Left renal pelvis (tissue), 4 donors: ENCODE data around the gene KLHDC8A. TPM values are rescaled to one million over a fixed set of nuclear protein-coding genes. Genes with fewer than 3 reads are reported as not detected.

Source experiments
- DNase-seq, 4 donors: peaks; one replicate each; pipeline ENCODE4 v3.0.0-alpha.2; 2013; ENCODE audit warnings: low read depth in 4 of 4, low spot score in 3 of 4
- polyA plus RNA-seq, 4 donors: library from polyadenylated mRNA; unstranded; fragments of 120-200 nt; gene quantifications; one replicate each; pipeline ENCODE4 v1.2.1, GENCODE V29; 2013; ENCODE audit not compliant: insufficient read length in 4 of 4

KLHDC8A gene
- polyA plus RNA-seq, 4 donors: 1.6 to 8.5 (median 2.1) TPM

DNA sequence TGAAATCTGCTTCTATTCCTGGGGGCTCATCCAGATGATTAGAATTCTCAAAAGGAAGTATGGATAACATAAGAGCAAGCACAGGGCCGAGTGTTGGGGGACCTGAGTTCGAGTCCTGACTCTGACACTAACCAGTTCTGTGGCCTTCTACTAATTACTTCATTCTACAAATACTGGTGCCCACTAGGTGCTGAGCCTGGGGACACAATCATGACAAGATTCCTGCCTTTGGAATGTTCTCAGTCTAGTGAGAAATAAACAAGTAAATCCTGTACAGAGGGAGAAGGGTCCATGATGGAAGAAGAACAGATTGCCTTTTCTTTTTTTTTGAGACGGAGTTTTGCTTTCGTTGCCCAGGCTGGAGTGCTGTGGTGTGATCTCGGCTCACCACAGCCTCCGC, 32.9 kb downstream of the KLHDC8A start:
- DNase-seq: no peak

DNA sequence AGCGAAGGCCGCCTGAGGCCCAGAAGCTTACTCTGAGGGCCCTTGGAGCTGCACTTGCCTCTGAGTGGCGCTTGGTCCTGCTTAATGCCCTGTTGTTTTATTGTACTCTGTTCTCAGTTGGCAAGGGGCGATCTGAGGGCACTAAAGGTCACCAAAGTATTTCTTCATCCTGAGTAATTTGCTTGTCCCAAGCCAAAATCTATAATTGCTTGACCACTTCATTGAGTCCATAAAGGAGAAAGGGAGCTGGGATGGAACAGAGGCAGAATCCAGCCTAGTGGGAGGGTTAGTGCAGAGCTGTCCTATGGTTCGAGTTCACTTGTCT, 34.8 kb downstream of the KLHDC8A start:
- no peak for DNase-seq

DNA sequence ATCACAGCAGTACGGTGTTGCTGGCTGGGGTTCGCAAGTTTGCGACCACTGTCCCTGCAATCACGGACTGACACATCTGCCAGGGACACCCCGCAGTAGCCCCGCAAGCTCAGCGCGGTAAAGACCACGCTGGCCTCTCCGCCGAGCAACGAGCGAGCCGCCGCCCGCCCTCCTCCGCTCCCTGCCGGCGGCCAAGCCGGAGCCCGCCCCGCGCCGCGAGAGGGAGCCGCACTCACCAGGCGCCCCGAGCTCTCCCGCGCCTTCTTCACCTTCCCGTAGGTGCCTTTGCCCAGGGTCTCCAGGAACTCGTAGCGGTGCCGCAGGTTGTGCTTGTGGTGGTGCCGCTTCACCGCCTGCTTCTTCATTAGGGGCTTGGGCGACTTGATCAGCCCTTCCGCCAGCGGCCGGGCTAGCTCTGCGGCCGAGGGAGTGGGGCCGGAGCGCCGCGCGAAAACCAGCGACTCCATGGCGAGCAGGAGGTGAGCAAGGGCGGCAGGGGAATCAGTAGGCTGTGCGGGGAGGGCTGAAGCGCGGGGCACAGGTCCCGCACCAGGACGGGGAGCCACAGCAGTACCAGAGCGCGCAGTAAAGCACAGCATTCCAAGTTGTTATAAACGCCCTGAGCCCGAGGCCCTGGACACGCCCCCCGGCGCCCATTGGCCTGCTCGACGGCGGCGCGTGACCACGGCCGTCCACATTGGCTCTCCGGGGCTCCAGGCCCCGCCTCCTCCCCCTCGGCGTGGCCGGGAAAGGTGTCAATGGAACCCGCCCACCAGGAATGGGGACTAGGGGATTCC, 35.4 kb downstream of the KLHDC8A start, which contains the start of gene NUAK2:
Gene NUAK2, minus strand, starts transcription at position 584 of the 797 bp plus-strand sequence. Its CDS starts 117 bp downstream, at position 467.
- DNase-seq: peak; percentile 70 to 80 (median 78)

DNA sequence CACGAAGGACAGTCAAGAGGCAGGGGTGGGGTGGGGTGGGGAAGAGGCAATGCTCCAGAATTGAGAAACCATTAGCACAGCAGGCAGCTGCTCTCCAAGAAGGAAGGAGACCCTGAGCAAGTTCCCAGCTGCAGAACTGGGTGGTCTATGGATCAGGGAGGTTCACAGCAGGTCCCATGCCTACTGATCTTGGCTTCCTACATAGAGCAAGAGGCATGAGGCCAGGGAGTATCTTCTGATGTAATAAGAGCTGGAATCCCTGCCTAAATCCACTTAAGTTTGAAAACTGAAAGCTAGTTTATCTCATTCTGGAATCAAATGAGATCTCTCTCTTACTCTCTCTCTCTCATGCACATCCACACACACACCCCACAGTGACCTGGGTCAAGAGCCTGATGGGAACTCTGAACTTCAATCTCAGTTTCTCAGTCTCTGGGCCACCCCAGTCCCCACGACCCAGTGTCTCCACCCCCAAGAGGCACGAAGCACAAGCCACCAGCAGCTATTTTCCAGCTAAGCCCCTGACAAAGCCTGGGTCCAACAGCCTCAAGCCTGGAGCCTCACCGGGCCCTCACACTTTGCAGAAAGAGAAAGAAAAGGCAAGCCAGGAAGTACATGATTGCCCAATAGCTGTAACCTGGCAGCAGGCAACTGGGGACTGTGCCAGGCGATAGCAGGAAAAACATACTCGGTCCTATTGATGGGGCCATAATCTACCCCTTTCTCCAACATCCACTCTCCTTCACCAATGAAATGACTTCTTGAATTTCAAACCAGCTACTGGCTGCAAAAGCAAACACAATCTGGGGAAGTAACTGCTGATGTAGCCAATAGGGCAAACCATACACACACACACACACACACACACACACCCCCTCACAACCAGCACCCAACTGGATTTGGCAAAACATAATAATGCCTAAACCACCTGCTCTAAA, 37.4 kb downstream of the KLHDC8A start:
- no peak for DNase-seq

DNA sequence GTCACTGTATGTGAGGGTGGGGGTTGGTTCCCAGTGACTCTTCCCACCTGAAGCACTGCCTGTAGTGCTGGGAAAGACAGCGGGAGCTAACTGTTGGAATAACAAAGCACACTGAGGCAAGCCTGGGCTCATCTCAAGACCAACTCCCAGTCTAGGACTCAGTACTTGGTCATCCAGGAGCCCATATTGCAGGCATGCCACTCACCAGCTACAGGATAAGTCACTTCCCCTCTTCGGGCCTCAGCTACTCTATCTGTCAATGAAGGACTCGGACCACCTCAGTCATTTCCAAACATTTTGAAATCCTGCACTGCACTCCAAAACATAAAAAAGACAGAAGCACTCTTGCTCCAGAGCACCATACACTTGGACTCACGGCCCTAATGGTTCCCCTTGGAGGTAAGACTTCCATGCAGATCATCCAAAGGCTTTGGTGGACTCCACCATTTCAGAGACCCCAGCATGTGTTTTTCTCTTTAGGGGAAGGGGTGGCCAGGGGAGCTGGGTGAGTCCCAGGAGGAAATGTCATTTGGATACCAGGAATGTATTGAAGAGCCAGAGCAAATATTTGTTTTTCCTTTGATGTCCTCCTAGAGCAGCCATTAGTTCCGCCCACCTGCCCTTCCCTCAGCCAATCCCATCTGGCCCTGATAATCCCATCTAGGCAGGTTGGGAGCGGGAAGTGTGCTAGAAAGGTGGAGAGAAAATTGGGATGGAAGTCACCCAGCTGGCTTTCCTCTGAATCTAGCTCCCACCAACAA, 38.3 kb downstream of the KLHDC8A start:
- no peak for DNase-seq

DNA sequence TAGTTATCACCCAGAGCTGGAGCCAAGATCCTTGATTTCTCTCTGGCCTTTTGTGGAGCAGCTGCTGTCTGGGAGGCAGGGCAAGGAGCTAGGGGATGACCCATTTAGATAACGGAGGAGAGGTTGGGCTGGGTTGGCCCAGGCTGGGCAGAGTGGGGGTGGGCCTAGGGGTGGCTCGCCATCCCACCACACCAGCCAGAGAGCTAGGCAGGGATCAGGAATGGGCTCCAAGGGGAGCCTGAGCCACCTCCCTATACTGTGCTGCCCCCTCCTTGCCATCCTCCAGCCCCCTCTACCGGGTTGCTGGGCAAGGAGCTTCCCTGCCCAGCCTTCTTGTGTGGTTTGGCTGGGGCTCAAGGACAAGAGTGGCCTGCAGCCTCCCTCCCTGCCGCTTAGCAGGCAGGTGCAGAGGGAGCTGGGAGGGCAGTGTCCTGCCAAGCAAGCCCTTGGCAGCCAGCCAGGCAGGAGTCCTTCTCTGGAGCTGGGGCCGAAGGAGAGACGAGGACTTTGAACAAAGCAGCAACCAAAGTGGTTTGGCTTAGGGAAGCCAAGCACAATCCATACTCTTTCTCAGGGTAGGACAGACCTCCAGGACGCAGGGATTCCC, 39.3 kb downstream of the KLHDC8A start:
- DNase-seq: peak in 3 of 4 donors; percentile 48 to 60 (median 51)

DNA sequence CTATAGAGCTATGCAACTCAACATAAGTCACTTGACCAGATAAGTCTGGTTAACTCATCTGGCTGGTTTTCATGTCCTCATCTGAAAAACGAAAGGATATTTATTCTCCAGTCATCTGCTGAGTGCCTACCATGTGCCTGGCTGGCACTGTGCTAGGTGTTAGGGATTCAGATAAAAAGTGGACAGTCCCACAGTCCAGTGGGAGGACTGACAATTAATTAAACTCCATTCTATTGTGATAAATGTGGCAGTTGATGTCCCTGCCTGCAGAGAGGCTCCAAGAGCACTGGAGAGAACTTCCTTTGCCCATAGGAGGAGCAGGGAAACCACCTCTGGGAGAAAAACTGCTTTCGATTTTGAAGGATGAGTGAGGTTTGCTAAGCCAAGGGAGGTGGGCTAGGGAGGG, 40.6 kb downstream of the KLHDC8A start:
- DNase-seq: no peak

DNA sequence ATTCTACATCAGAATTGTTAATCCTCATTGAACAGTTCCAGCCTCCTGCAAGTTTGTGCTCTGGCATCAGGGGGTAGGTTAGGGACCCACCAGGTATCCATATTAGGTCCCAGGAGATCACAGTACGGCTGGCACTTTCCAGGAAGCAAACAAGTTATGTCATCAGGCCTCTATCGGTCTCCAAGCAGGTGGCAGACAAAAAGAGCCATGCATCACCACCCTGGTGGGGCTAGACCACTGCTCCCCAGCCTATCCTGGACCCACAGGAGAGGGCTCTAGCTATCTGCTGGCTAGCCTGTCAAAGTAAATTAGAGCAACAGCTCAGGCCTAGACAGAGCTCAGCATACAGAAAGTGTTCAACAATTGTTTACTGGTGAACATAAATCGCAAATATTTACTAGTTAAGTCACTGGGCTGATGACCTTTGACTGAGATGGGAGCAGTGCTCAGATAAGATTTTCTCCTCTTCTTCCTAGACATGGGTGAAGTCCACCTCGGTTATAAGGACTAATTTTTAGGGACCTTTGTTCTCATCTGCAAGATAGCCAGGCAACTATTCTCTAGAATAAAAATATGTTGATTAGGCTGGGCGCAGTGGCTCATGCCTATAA, 41.6 kb downstream of the KLHDC8A start:
- no peak for DNase-seq

DNA sequence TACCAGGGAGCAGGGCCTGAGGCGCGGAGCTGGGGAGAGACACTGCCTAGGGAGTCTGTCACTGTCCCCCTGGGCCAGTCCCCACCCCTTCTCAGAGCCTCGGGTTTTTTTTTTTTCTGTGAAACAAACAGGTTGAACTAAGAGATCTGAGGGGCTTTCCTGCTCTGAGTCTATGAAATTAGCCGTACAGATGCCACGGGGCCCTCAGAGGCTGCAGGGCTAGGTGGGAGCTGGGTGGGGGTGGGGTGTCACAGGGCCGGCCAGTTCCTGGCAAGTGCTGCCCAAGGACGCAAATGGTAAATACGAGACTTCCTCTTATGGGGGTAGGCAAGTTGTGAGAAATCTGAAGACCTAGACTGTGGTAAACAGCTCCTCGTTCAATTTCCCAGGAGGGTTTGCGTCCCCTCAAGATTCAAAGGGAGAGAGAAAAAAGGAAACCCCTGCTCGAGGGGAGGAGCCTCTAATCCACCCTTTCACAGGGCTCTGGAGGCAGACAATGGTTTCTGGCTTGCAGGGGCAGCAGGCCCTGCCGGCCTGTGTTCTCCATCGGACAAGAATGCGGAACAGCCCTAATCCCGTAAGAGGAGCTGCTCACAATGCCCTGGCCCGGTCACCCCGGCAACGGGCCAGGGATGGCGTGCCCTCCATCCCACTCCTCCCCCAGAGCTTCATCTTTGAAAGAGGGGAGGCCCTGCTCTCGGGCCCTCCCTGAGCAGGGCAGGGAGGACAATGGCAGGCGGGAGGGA, 43.0 kb downstream of the KLHDC8A start:
- peak in 1 of 4 donors; percentile 42 for DNase-seq

DNA sequence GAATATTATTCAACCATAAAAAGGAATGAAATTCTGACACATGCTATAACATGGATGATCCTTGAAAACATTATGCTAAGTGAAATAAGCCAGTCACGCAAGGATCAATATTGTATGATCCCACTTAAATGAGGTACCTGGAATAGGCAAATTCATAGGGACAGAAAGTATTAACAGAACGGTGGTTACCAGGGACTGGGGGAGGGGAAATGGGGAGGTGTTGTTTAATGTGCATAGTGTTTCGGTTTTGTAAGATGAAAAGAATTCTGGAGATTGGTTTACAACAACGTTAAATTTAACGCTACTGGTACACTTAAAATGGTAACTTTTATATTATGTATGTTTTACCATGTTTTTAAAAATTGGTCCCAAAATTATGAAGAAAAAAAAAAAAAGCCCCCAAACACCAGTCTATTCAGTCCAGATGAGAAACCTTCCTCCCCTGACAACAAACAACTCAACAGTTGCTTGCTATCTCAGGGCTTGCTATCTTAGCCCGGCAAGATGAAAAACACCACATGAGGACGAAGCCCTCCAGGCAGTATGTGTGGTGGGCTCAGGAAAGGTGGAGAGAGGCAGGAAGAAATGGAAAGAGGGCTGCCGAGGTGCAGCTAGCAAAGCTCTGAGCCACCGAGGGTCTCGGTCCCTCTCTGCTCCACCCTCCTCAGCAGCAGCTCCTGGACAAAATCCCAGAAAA, 43.7 kb downstream of the KLHDC8A start:
- no peak for DNase-seq

DNA sequence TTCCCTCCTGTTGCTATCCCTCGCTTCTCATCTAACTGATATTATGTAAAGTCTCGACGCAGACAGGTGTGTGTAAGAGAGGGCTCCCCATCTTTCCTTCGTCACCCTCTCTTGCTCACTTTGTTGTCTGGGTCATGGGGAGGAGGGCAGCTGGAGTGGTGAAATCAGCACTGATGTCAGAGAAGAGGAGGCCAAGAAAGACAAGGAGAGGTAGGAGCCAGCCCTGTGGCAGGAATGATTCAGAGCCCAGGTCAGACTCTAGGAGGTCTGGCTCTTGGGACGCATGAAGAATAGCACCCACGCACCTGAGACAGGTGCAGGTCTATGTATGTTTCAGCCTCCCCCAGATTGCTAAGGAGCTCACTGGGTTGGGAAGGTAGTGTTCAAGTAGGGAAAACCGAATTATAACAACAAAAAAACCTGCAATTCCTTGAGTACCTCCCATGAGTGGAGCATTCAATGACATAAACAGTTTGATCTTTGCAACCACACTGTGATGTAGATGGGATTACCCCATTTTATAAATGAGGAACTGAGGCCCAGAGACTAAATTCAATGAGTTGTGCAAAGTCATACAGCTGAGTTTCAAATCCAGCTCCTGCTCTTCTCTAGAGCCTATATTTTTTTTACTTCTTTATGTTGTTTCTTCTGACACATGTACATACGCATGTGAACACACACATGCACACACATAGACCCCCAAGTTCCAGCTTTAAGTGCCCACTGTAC, 45.6 kb downstream of the KLHDC8A start:
- DNase-seq: no peak

DNA sequence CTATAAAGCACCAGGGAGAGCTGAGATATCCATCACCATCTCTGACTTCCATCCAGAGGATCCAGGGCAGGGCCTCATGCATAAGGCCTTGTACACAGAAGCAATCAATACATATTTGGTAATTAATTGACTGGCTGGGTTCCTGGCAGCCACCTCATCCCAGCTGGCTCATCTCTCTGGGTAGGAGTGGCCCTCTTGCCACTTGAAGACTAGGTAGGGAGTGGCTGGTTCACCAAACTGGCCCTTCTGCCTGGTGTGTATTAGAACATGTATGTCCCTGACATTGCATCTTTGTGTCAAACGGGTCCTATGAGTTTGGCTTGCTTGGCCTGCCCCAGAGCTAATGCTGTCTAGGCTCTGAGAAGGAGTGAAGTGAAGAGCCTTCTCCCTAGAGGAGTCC, 47.0 kb downstream of the KLHDC8A start:
- no peak for DNase-seq

DNA sequence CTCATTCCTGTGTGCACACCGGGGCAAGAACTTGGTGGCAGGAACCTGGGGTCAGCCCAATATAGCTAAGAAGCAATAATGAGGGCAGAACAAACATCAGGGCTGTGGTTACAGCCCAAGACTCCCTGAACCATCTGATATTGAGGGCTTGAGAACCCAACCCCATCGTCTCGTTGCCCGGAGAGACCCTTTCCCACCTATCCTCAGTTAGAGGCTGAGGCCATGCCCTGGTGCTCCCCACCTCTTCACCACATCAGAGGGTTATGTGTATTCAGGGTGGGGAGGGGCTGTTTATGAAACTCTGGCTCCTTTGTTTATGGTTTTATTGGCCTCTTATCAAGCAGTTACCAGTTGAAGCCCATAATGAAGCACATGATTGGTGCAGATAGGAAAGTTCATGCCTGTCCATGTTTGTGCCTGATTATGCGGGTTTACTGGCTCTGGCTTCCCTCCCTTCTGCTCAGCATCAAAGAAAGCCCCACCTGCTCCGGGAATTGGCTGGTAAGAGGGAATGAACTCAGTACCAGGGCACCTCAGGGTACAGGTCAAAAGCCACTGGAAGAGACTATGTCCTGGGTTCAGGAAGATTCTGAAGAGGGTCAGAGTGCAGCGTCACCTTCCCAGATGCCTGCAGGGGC, 49.7 kb downstream of the KLHDC8A start:
- DNase-seq: no peak

DNA sequence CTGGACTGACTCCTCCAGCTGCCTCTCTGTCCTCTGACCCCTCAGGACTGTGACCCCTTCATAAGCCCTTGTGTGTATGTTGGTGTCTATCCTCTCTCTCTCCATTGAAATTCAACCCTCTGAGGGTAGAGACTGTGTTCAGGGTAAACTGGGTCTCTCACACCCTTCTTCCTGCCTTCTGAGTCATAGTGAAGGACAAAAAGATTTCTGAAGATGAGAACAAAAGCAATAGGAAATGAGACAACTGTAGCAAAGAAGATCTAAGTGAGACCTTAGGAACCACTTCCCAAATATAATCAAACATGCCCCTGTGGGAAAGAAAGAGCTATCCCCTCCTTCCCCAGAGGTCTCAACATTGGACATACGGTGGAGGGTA, 52.0 kb downstream of the KLHDC8A start:
- no peak for DNase-seq

DNA sequence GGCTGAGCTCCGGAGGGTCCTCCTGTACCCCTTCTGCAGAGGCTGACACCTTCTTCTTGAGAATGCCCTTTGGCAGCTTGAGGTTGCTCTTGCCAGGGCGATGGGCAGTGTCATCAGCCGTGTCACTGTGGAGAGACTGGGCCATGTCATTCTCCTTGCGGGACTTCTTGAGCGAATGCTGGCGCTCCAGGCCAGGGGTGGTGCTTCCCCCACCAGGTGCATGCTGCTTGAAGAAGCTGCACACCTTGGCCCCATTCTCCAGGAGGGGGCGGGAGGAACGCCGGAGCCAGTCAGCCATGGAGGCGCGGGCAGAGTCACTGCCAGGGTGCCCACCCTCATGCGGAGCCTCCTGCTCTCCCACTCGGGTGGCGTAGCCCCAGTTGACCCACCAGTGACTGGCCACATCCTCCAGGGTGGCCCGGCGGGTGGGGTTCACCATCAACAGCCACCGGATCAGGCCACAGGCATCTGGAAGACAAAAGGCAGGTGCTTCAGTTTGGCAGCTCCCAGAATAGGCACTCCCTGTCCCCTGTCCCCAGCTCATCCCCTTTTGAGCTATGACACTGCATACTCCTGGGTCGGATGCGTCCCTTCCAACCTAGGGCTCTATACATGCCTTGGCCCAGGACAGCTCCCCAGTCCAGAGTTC, 52.6 kb downstream of the KLHDC8A start:
- DNase-seq: no peak

DNA sequence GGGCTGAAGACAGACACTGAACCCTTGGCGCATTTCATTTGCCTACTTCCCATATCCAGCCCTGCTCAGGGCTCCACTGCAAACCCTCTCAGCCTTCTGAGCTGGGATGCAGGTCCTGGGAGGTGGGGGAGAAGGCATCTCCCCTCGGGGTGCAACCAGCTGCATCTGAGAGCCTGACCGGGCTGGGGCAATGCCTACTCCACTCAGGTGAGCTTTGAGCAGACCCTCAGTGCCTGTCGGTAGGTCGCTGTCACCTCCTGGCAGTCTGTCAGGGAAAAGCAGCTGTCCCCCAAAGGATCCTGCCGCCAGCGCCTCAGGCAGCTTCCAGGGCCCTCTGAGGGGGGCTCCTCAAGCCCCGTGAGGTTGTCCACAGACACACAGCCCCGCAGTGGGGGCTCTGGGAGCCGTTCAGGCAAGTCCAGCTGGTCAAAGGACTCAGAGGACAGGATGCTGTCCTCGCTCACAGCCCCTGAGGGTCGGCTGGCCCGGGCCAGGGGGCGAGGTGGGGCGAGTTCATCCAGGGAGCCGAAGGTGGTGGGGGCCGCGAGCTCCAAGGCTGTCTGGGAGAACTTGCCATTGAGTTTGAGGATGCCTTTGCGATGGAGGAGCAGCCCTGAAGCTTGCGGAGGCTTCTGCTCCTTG, 53.4 kb downstream of the KLHDC8A start:
- no peak for DNase-seq
